GM18508 (cell line): Measurements from ENCODE around the gene GAGE12J.
"Not testable (repeated sequence)": the region's sequence is repeated elsewhere in the genome, so short reads cannot be mapped to it uniquely, and the experiment has no call there.

Experiments
- ATAC-seq: cut with Tn5 transposase; IDR thresholded peaks from one replicate; pipeline ENCODE4 v1.9.1; 2021; ENCODE audit warnings: moderate number of reproducible peaks; ENCODE audit not compliant: insufficient read depth, unreplicated experiment

GAGE12J gene

DNA sequence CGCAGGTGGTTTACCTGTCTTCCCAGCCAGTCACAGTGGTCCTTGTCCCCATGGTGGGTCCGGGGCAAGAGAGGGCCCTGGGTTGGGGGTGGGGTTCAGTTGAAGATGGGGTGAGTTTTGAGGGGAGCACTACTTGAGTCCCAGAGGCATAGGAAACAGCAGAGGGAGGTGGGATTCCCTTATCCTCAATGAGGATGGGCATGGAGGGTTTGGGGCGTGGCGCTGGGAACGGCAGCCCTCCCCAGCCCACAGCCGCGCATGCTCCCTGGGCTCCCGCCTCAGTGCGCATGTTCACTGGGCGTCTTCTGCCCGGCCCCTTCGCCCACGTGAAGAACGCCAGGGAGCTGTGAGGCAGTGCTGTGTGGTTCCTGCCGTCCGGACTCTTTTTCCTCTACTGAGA, at the start of gene GAGE12J:
Gene GAGE12J, plus strand, starts transcription at position 301 of the 400 bp plus-strand sequence. CDS start 1,157 bp downstream, outside the sequence.
- not testable (repeated sequence) for ATAC-seq

GRCh38 chrX:49272421-49272820, 49.4 kb upstream of the GAGE12J start:
- no peak for ATAC-seq

- ATAC-seq, result no peak
These were observed 48.6 kb upstream of the GAGE12J start for GRCh38 chrX:49273181-49273727.

DNA sequence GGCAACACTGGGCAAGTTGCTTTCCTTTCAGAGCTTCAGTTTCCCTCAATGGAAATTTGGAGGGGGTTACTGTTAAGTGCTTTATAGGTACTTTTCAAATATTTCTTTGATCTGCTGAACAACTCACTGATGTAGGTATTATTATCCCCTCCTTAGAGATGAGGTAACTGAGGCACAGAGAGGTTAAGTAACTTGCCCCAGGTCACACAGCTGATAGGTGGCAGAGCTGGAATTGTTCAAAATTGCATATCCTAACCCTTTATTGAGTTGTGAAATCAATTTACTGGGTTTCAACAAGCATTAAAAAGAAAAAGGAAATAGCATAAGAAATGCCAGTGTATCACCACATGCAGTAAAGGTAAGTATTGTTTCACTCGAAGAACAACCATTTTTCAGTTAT, 45.6 kb upstream of the GAGE12J start:
- no peak for ATAC-seq

DNA sequence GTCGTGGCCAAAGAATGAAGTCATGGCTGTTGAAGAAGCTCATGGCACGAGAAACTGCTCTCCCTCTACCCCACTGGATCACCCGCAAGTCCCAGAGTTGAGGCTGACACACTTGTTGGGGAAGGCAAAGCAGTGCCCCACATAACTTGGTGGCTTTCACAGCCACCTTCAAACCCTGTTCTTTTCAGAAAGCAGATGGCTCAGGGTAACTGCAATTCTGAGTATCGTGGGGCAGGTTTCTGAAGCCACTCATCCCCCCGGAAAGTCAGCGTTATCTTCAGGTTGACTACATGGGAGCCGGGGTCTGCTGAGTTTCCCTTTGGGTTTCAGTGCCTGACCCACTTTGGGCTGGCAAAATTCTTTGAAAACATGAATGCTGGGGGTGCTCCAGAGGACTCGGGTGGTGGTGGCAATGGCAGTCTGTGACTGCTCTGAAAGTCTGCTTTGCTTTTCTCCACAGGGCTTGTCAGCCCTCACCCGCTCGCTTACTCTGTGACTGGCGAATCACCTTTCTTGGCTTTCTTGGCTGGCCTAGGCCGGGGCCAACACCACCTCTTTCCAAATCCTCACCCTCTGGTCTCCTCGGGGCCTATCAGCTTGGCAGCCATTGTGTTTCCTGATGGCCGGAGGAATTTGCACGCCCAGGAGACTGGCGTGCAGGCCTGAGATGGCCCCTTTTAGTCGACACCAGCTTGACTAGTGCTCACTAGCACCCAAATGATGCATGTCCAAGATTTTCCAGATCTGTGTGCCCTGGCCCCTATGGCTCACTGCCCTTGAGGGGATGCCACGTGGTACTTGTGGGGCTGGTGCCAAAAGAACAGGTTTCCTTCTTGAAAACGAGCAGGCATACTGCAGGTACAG, 44.9 kb upstream of the GAGE12J start:
- no peak for ATAC-seq

GRCh38 chrX:49277535-49277830, 44.4 kb upstream of the GAGE12J start:
- no peak for ATAC-seq

DNA sequence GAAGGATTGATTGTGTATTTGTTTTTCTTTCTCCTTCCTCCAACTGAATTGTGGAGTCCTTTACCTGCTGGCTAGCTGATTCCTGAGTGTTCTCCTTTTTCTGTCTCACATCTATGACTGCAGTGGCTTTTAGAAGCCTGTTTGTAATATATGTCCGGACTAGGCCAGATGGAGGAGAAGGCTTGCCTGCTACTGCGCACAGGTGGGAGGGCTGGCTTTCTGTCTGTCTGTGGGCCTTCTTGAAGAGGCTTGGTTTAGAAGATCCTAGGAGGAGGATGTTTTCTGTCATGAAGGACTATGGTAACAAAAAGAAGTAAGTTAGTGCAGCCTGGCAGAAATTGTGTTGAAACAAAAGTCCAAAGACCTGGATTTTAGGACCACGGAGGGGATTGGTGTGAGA, 43.8 kb upstream of the GAGE12J start:
- ATAC-seq, result no peak

DNA sequence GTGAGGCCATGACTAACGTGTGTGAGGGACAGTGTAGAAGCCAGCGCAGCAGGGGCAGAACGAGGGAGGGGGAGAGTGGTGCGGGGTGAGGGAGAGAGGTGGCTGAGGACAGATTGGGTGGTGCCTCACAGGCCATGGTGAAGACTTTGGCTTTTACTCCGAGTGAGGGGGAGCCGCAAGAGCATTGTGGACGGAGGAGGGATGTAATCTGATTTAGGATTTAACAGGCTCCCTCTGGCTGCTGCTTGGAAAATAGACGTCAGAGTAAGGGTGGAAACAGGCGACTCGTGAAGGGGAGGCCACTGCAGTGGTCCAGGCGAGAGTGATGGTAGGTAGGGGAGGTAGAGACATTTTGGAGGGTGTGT, 39.2 kb upstream of the GAGE12J start:
- no peak for ATAC-seq

GRCh38 chrX:49284212-49284611, 37.6 kb upstream of the GAGE12J start:
- ATAC-seq, result no peak

DNA sequence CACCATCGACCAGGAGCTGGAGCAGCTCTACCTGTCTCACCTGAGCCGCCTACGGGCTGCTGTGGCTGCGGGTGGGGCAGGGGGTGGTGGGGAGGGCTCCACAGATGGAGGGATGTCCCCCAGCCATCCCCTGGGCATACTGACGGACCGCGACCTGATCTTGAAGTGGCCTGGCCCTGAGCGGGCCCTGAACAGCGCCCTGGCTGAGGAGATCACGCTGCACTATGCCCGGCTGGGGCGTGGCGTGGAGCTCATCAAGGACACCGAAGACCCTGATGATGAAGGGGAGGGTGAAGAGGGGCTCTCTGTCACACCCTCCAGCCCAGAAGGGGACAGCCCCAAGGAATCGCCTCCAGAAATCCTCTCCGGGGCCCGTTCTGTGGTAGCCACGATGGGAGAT, 35.7 kb upstream of the GAGE12J start:
- ATAC-seq, result no peak

DNA sequence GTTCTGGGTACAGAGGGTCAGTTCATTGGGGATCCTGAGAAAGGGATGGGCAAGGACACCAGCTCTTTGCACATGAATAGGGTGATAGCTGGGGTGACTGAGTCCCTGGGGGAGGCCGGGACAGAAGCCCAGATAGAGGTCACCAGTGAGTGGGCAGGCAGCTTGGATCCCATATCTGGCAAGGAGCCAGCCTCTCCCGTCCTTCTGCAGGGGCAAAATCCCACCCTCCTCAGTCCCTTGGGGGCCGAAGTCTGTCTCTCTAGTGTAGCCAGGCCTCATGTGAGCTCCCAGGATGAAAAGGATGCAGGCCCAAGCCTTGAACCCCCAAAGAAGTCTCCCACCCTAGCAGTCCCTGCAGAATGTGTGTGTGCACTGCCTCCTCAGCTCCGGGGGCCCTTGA, 35.3 kb upstream of the GAGE12J start:
- ATAC-seq, result no peak

DNA sequence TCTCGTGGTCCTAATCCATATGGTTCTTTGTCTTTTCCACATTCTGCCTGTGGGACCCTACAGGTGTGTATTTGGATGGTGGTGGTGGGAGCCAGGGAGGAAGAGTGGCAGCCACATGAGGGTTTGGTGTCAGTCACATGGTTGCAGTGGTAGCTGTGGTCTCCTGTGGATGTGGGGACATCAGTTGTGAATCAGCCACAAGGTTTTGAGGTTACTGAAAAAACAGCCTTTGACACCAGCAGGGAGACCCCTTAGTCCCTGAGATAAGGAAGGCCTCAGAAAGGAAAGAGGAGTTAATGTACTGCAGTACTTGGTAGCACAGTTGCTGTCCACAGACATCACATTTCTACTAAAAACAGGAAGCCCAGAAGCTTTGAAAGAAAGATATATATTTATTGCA, 34.2 kb upstream of the GAGE12J start:
- ATAC-seq, result no peak

DNA sequence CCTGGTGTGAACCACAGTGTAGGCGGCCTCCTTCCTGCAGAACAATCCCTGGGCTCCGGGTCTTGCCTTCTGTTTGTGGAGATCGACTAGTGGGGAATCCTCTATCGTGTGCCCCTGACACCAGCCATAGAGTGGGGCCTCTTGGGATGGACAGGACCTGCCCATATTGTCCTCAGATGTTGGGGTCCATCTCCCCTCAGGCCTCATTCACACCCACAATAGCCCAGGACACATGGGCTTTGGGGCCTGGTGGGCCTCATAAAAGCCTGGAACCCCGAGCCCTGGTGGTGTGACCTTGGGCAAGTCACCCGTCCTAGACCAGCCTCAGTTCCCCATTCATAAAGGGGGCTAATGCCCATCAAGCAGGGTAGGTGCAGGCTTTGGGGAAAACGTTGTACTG, 31.6 kb upstream of the GAGE12J start:
- ATAC-seq, result no peak

DNA sequence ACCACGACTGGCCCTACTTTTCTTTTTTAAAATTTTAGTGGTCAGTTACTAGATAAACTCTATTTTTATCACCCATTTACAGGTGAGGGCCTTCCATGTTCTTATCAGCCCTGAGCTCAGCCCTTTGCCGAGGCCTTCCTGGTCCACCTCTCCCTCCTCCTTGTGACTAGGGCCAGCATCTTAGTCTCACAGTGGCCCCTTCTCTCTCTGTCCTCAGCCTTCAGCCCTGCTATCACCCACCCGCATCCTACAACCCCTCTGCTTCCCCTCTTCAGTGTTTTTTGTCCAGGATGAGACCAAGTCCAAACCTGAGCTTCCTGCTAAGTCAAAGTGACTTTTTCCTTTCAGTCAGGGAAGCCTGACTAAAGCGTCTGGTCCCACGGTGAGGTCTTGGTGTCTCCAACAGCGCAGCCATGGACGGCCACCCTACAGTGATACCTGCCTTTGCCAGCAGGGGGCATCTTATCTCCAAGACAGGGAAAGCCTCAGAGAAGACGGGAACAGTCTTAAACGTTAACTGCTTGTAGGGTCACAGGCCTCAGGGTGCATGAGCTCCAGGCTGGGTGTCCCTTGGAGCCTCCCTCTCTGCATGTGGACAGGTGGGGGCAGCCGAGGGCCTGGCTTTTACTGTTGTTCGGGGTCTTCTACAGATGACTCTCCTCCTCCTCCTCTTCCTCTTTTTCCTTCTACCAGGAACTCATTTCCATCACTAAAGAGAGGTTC, 30.1 kb upstream of the GAGE12J start:
- no peak for ATAC-seq

DNA sequence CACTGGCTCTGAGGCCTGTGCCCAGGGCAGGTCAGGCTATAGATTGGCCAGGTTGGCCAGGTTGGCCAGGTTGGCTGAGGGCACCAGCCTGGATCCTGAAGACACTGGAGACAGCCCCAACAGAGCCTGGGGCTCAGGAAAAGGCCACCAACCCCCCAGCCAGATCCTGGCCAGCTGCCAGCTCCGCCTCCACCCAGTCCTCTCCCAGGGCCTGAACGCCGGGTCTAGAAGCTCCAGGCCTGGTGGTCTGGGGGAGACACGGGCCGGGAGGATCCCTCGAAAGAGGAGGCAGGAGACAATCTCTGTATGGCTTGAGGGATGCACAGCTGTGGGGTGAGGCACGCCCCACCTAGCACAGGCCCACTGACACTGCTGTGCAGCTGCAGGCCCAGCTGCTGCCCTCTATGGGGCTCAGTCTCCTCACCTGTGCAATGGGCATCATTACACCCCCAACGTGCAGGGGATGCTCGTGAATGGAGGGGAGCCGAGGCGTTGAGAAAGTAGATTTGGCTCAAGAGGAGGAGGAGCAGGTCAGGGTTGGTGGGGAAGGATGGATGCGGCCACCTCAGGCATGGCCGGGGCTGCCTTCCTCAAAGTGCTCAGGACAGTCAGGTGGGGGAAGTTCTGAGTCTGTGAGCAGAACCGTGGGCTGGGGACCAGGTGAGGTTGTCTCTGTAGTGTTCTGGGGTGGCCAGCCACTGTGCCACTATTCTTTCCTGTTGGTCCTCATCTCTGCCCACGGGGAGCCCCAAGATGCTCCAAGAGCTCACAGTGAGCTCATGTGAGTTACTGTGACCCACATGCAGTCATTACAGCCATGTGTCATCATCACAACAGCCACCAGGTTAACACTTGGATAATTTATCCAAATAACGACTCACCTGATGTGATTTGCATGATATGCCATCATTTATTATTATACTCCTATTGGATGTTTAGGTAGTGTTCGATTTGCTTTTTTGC, 29.2 kb upstream of the GAGE12J start:
- ATAC-seq, result no peak

DNA sequence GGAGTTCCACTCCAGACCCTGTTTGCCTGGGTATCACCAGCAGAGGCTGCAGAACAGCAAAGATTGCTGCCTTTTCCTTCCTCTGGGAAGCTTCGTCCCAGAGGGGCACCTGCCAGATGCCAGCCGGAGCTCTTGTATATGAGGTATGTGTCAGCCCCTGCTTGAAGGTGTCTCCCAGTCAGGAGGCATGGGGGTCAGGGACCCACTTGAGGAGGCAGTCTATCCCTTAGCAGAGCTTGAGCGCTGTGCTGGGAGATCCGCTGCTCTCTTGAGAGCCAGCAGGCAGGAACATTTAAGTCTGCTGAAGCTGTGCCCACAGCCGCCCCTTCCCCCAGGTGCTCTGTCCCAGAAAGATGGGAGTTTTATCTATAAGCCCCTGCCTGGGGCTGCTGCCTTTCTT, 22.5 kb upstream of the GAGE12J start:
- not testable (repeated sequence) for ATAC-seq

DNA sequence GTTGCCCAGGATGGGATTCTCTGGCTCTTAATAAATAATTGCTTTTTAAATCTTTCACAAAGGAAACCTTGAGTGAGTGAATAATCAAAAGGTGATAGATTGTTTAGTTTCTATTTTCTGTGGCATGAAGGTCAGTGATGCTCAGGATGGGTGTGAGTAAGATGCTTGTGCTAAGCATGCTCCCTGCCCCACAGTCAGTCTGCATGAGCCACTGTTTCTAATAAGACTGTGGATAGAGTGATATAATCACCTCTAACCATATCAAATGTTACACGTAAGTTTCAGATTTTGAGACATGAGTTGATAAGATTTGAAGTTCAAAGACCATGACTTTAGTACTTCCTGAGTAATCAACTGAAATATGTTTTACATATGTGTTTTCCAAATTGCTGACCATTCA, 21.1 kb upstream of the GAGE12J start:
- ATAC-seq, result no peak

GRCh38 chrX:49303346-49303745, 18.5 kb upstream of the GAGE12J start, which contains the start of gene GAGE10:
Gene GAGE10 (plus strand): TSS chrX:49303646. CDS start chrX:49304860, 1,214 bp downstream.
- no peak for ATAC-seq

DNA sequence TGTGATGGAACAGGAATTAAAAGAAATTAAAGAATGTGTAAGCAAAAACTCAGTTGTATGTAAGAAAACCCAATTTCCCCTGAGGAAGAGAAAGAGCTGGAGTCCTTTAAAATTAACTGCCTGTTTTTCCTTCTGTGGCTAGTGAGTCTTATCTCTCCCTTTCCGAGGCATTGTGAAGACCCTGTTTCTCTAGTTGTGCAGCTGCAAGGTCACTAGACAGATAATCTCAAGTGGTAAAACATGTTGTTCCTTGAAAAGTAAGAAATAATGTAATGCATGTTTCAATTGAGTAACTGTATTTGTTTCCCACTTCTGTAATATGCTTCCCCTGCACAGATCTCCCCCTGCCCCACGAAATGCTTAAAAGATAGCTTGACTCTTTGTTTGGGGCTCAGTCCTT, 14.1 kb upstream of the GAGE12J start:
- ATAC-seq, result not testable (repeated sequence)

DNA sequence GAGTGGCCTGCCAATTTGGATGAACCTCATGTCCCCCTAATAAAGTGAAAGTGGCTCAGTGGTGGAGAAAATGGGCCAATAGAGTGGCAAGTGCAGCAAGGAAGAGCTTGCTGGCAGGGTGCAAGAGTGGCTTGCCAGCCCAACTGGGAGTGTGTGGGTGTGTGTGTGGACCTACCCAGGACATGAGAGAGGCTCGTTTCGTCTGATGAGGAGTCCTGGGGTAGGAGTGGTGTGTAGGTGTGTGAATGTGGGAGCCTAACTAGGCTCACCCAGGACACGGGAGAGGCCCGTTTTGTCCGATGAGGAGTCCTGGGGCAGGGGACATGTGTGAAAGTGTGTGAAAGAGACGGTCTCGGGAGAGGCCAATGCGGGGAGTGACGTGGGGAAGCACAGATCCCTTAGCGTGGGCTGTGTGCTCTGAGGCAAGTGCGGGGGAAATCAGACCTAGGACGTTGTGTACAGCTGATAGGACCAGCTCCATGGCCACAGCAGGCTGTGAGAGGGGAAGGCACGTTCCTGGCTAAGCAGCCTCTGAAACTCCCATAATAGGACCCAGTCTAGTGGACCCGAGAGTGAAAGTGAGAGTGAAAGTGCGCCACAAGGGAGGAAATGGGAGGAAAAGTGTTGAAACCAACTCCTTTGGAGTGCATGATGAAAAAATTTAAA, 13.1 kb upstream of the GAGE12J start:
- ATAC-seq, result no peak
